Stomach (tissue), 9 donors: Measurements from ENCODE around the gene PPFIA1. TPM values are rescaled to one million over a fixed set of nuclear protein-coding genes. Genes with fewer than 3 reads are reported as not detected.
A peak's percentile ranks its signal among the peaks of the same experiment; 100 is the strongest.

Experiments
- DNase-seq, 2 donors: peaks; one replicate each; pipeline versions ENCODE4 v3.0.0 to v3.0.0-alpha.2; 2013 to 2019
- H3K27ac ChIP-seq, 5 donors: fragments of 200-600 bp in 4 of 5; sonication (generic) in 4 of 5; one replicate each; pipeline ENCODE4 v1.5.1; 2013 to 2019; ENCODE audit warnings: mild to moderate bottlenecking in 1 of 5, moderate library complexity in 1 of 5
- H3K27me3 ChIP-seq, 3 donors: fragments of 200-600 bp; sonication (generic); one replicate each; pipeline ENCODE4 v1.5.1; 2017 to 2019; ENCODE audit warnings: mixed run types in 1 of 3
- H3K36me3 ChIP-seq, 4 donors: fragments of 200-600 bp; sonication (generic); 1 replicate in 3 of 4; 2 replicates in 1 of 4; pipeline ENCODE4 v1.5.1; 2016 to 2019
- H3K4me1 ChIP-seq, 4 donors: fragments of 200-600 bp; sonication (generic); one replicate each; pipeline ENCODE4 v1.5.1; 2016 to 2019
- H3K4me3 ChIP-seq, 4 donors: fragments of 200-600 bp; sonication (generic) in 3 of 4; one replicate each; pipeline ENCODE4 v1.5.1; 2016 to 2019; ENCODE audit warnings: mild to moderate bottlenecking in 1 of 4
- H3K9me3 ChIP-seq, 4 donors: fragments of 200-600 bp; sonication (generic); one replicate each; pipeline ENCODE4 v1.5.1; 2016 to 2019
- CTCF ChIP-seq, 7 experiments: fragments of 450-650 bp in 4 of 7; fragments of 200-600 bp in 3 of 7; sonication (generic) in 3 of 7; IDR thresholded peaks; one replicate each; pipeline ENCODE4 v1.5.1; 2016 to 2019; ENCODE audit warnings: antibody characterized with exemption in 7 of 7, control low read depth in 2 of 7, mild to moderate bottlenecking in 1 of 7
- EP300 ChIP-seq: sonication (generic); formaldehyde crosslinking; IDR thresholded peaks from one replicate; pipeline ENCODE4 v1.6.1; 2017; ENCODE audit warnings: antibody characterized with exemption
- POLR2A ChIP-seq, 4 donors: fragments of 450-650 bp; IDR thresholded peaks; one replicate each; pipeline ENCODE4 v1.6.1; 2016; ENCODE audit warnings: antibody characterized with exemption in 4 of 4, control low read depth in 2 of 4, mild to moderate bottlenecking in 1 of 4, moderate library complexity in 1 of 4
- POLR2AphosphoS5 ChIP-seq, 3 donors: sonication (generic); formaldehyde crosslinking; IDR thresholded peaks; one replicate each; pipeline ENCODE4 v1.6.1; 2016; ENCODE audit warnings: antibody characterized with exemption in 3 of 3
- WGBS, 5 donors: extraction: QIAGEN DNeasy Blood & Tissue Kit in 3 of 5; methylation state at CpG; one replicate each; pipeline versions ENCODE4 v1.1.5 to v1.1.7; 2013 to 2018; 5-methylcytosine and 5-hydroxymethylcytosine counted together
- intact Hi-C: fragments of 100-400 bp; cut with DNase I; formaldehyde crosslinking; loops from one replicate; pipeline ENCODE4 v1.15.1; 2023; ENCODE audit warnings: low total_unique reads
- polyA plus RNA-seq, 3 donors: library from polyadenylated mRNA; stranded (reverse); fragments of 200-250 nt; gene quantifications; one replicate each; pipeline ENCODE4 v1.2.3, GENCODE V29; 2013
- total RNA-seq, 5 donors: library from RNA; depleted of rRNA; stranded (reverse); fragments of >200 nt; gene quantifications; one replicate each; pipeline versions ENCODE4 v1.1.0 to v1.2.3, GENCODE V29; 2014 to 2016
- donor health status: healthy with polysubstance abuse.
- donor health status: Bipolar disorder and iron deficiency.
- donor health status: healthy.

The PPFIA1 gene
- total and polyA plus RNA-seq, 8 donors = 10.8 to 108 (median 35.5) TPM

GRCh38 chr11:70397336-70397982 lies 127.0 kb downstream of the PPFIA1 start:
- no peaks in the 10 kb centered on the region for H3K36me3 ChIP-seq
- DNase-seq = peak in 1 of 2 donors; percentile 50
- no peaks in the 10 kb centered on the region for H3K9me3 ChIP-seq
- H3K4me1 ChIP-seq = peaks cover 12 to 58% (median 48%) of the 10 kb centered on the region in 4 donors
- peaks cover 0 to 19% (median 0%) of the 10 kb centered on the region in 3 donors for H3K27me3 ChIP-seq
- peak overlapping the region; percentile 62 to 97 (median 95) for H3K27ac ChIP-seq
- intact Hi-C loops = no loop called here
- H3K4me3 ChIP-seq = peak overlapping the region; percentile 90 to 97 (median 94)
- 24 to 39% (median 35%) methylated on average over 18 of the region's 18 CpGs for WGBS, 5 donors
- TF ChIP-seq EP300 = no peak
- no peak for TF ChIP-seq POLR2AphosphoS5 (IDR thresholded peaks at IDR 0.05)
- no peak for TF ChIP-seq CTCF (IDR thresholded peaks at IDR 0.05)
- TF ChIP-seq POLR2A (IDR thresholded peaks at IDR 0.05) = no peak

GRCh38 chr11:70397983-70398833 lies 127.7 kb downstream of the PPFIA1 start, which contains the start of gene CTTN:
TSS of gene CTTN (plus strand) at chr11:70398529. CDS start at chr11:70407298, 8,769 bp downstream.
- 0 to 1% (median 0%) methylated on average over 53 to 90 of the region's 93 CpGs for WGBS, 5 donors
- Histone ChIP-seq H3K36me3 (no peaks in the 10 kb centered on the region), H3K9me3 (no peaks in the 10 kb centered on the region), H3K27ac (peak within 1 kb of the TSS; percentile 92 to 97 (median 95)), H3K4me3 (peak within 1 kb of the TSS; percentile 90 to 97 (median 94)), H3K27me3 (peaks cover 0 to 19% (median 0%) of the 10 kb centered on the region in 3 donors), H3K4me1 (peaks cover 17 to 62% (median 49%) of the 10 kb centered on the region in 4 donors)
- TF ChIP-seq POLR2AphosphoS5 (IDR thresholded peaks at IDR 0.05) (peak; percentile 8 to 79 (median 72)), CTCF (IDR thresholded peaks at IDR 0.05) (no peak), EP300 (no peak), POLR2A (IDR thresholded peaks at IDR 0.05) (peak in 1 of 4 donors; percentile 59)
- peak; percentile 83 to 93 for DNase-seq
- intact Hi-C loops = no loop called here

- Histone ChIP-seq H3K4me1 (peaks cover 17 to 62% (median 49%) of the 10 kb centered on the region in 4 donors), H3K27ac (peak overlapping the region; percentile 92 to 97 (median 95)), H3K36me3 (no peaks in the 10 kb centered on the region), H3K27me3 (peaks cover 0 to 17% (median 0%) of the 10 kb centered on the region in 3 donors), H3K9me3 (no peaks in the 10 kb centered on the region), H3K4me3 (peak overlapping the region; percentile 90 to 97 (median 94))
- peak; percentile 37 to 55 for DNase-seq
- intact Hi-C loops = no loop called here
- WGBS, 5 donors = 2 to 3% (median 2%) methylated on average over 33 to 42 of the region's 42 CpGs
- TF ChIP-seq POLR2A (IDR thresholded peaks at IDR 0.05) (no peak), EP300 (no peak), CTCF (IDR thresholded peaks at IDR 0.05) (no peak), POLR2AphosphoS5 (IDR thresholded peaks at IDR 0.05) (no peak)
Observed at GRCh38 chr11:70398834-70399680, 128.6 kb downstream of the PPFIA1 start.
